A673 (cell line): Measurements from ENCODE around the gene TARS2. TPM values are rescaled to one million over a fixed set of nuclear protein-coding genes. Genes with fewer than 3 reads are reported as not detected.

ENCODE experiments used
- BruUV-seq: library from RNA; stranded (reverse); fragments of 400-500 nt; replicated peaks from 2 replicates; lab custom pipeline; 2021; lab: Mats Ljungman, UMichigan
- CTCF ChIA-PET: fragments of 300-600 bp; sonication (Branson Sonifier 250); formaldehyde crosslinking; loops from one replicate; lab custom pipeline; 2022; ENCODE audit warnings: antibody characterized with exemption; lab: Charles Lee
- POLR2A ChIA-PET: fragments of 300-600 bp; sonication (Branson Sonifier 250); formaldehyde crosslinking; loops from one replicate; lab custom pipeline; 2022; ENCODE audit warnings: antibody characterized with exemption; ENCODE audit not compliant: low non-redundant PET; lab: Charles Lee
- DNase-seq: peaks from one replicate; pipeline ENCODE4 v3.0.0-alpha.2; 2015; ENCODE audit warnings: low spot score
- H3K27ac ChIP-seq: fragments of 200-600 bp; sonication (generic); 2 replicates; pipeline ENCODE4 v1.5.1; 2016; ENCODE audit warnings: mixed run types, low read depth, mild to moderate bottlenecking, mixed read lengths, antibody characterized with exemption, low read length; ENCODE audit not compliant: poor library complexity, severe bottlenecking
- H3K27me3 ChIP-seq: fragments of 200-600 bp; sonication (generic); replicated peaks from 2 replicates; pipeline ENCODE4 v1.6.1; 2017; ENCODE audit warnings: mixed run types, low read depth, mild to moderate bottlenecking, mixed read lengths, antibody characterized with exemption, low read length; ENCODE audit not compliant: insufficient read depth, poor library complexity
- H3K36me3 ChIP-seq: fragments of 200-600 bp; sonication (generic); 2 replicates; pipeline ENCODE4 v1.6.1; 2016; ENCODE audit warnings: mixed run types, mild to moderate bottlenecking, mixed read lengths, antibody characterized with exemption, low read length; ENCODE audit not compliant: insufficient read depth, poor library complexity, severe bottlenecking
- H3K4me1 ChIP-seq: fragments of 200-600 bp; sonication (generic); 2 replicates; pipeline ENCODE4 v1.6.1; 2017; ENCODE audit warnings: mixed run types, mild to moderate bottlenecking, mixed read lengths, antibody characterized with exemption, low read length; ENCODE audit not compliant: insufficient read depth, poor library complexity, severe bottlenecking
- H3K4me3 ChIP-seq: fragments of 200-600 bp; sonication (generic); 2 replicates; pipeline ENCODE4 v1.5.1; 2016; ENCODE audit warnings: low read depth, mixed run types, mild to moderate bottlenecking, mixed read lengths, low read length; ENCODE audit not compliant: poor library complexity, severe bottlenecking
- H3K9me3 ChIP-seq: fragments of 200-600 bp; sonication (generic); 2 replicates; pipeline ENCODE4 v1.6.1; 2016; ENCODE audit warnings: mixed run types, low read depth, mild to moderate bottlenecking, mixed read lengths, antibody characterized with exemption, low read length; ENCODE audit not compliant: poor library complexity, severe bottlenecking
- EZH2 ChIP-seq: fragments of 200-600 bp; sonication (generic); IDR thresholded peaks from 2 replicates; pipeline ENCODE4 v1.6.1; 2017; ENCODE audit warnings: borderline replicate concordance, low read depth, mild to moderate bottlenecking, mixed read lengths, antibody characterized with exemption, low read length; ENCODE audit not compliant: poor library complexity, severe bottlenecking
- intact Hi-C: fragments of 100-400 bp; cut with micrococcal nuclease; formaldehyde crosslinking; loops from one replicate; pipeline ENCODE4 v1.10.0; 2022; ENCODE audit not compliant: unreplicated experiment
- total RNA-seq: library from RNA; stranded (reverse); gene quantifications from 2 replicates; pipeline ENCODE4 v1.2.3, GENCODE V29; 2021
- TF ChIP-seq, protein P1 (sequence below): fragments of 300-800, 200-600 bp; sonication (generic); conservative IDR thresholded peaks from 2 replicates; pipeline ENCODE4 v1.5.1; 2017; ENCODE audit warnings: low read depth, mild to moderate bottlenecking, antibody characterized with exemption, low read length, moderate library complexity, mixed read lengths

Gene TARS2
- total RNA-seq, 1 experiment from 2014 or later, result 32.0 TPM

DNA sequence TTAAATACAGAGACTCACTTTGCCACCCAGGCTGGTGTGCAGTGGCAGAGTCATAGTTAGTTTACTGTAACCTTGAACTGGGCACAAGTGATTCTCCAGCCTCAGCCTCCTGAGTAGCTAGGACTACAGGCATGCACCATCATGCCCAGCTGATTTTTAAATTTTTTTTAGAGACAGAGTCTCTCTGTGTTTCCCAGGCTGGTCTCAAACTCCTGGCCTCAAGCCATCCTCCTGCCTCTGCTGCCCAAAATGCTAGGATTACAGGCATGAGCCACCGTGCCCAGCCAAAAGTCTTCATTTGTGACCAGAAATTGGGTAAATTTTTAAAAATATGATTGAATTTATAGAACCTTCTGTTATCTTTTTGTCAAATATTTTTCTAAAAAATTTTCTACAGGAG is 17.9 kb upstream of the TARS2 start:
- Histone ChIP-seq H3K9me3 (no peaks in the 10 kb centered on the region), H3K4me1 (no peaks in the 10 kb centered on the region), H3K4me3 (no peak overlapping the region), H3K27me3 (no peaks in the 10 kb centered on the region), H3K27ac (no peak overlapping the region), H3K36me3 (peaks cover 58% of the 10 kb centered on the region)
- CTCF ChIA-PET, result no interaction called here
- no peak for DNase-seq
- POLR2A ChIA-PET, result no interaction called here
- TF ChIP-seq, protein P1, sequence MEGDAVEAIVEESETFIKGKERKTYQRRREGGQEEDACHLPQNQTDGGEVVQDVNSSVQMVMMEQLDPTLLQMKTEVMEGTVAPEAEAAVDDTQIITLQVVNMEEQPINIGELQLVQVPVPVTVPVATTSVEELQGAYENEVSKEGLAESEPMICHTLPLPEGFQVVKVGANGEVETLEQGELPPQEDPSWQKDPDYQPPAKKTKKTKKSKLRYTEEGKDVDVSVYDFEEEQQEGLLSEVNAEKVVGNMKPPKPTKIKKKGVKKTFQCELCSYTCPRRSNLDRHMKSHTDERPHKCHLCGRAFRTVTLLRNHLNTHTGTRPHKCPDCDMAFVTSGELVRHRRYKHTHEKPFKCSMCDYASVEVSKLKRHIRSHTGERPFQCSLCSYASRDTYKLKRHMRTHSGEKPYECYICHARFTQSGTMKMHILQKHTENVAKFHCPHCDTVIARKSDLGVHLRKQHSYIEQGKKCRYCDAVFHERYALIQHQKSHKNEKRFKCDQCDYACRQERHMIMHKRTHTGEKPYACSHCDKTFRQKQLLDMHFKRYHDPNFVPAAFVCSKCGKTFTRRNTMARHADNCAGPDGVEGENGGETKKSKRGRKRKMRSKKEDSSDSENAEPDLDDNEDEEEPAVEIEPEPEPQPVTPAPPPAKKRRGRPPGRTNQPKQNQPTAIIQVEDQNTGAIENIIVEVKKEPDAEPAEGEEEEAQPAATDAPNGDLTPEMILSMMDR, result no peak
- no peak for TF ChIP-seq EZH2
- no TSS peak for BruUV-seq
- intact Hi-C loops, result loop anchor here (10.0 kb wide), 2 partner anchors 156 to 346 kb away; partner anchors contain the start of gene ENSA

DNA sequence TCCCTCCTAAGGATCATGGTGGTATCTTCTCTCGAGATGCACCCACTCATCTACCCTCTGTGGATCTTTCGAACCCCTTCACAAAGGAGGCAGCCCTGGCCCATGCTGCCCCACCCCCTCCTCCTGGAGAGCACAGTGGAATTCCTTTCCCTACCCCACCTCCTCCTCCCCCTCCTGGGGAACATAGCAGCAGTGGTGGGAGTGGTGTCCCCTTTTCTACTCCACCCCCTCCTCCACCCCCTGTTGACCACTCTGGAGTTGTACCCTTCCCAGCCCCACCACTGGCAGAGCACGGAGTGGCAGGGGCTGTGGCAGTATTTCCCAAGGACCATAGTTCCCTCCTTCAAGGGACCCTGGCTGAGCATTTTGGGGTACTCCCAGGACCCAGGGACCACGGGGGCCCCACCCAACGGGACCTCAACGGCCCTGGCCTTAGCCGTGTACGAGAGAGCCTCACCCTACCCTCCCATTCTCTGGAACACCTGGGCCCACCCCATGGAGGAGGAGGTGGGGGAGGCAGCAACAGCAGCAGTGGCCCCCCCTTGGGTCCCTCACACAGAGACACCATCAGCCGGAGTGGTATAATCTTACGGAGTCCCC is 14.5 kb upstream of the TARS2 start:
- peaks cover 35% of the 10 kb centered on the region for H3K36me3 ChIP-seq
- no TSS peak for BruUV-seq
- no peak overlapping the region for H3K27ac ChIP-seq
- no peak for TF ChIP-seq EZH2
- TF ChIP-seq, protein P1, result no peak
- no peak overlapping the region for H3K4me3 ChIP-seq
- ChIA-PET POLR2A (no interaction called here), CTCF (no interaction called here)
- no peaks in the 10 kb centered on the region for H3K9me3 ChIP-seq
- H3K4me1 ChIP-seq, result no peaks in the 10 kb centered on the region
- intact Hi-C loops, result loop anchor here (10.0 kb wide), 1 partner anchor 522 kb away; no protein-coding TSS in a partner anchor
- DNase-seq, result no peak
- H3K27me3 ChIP-seq, result no peaks in the 10 kb centered on the region

DNA sequence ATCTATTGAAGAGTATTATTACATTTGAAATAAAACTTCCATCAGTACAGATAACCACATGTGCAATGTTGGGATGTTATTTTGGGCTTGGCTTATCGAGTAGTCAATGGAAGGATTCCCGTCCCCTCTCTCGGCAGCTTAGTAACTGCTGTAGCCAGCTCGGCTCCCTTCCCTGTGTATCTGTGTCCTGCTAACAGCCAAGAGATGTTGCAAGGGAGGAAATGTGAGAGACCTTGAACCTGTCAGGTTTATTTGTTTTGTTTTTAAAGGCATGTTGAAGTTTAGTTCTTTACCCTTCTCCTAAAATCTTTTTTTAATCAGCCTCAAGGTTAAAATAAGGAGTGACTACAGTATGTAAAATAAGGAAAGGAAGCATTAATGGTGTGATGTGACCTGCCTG is 13.6 kb upstream of the TARS2 start:
- ChIA-PET POLR2A (no interaction called here), CTCF (no interaction called here)
- no TSS peak for BruUV-seq
- Histone ChIP-seq H3K27me3 (no peaks in the 10 kb centered on the region), H3K9me3 (no peaks in the 10 kb centered on the region), H3K4me1 (no peaks in the 10 kb centered on the region), H3K36me3 (peaks cover 35% of the 10 kb centered on the region), H3K4me3 (no peak overlapping the region), H3K27ac (no peak overlapping the region)
- no peak for TF ChIP-seq EZH2
- TF ChIP-seq, protein P1, result no peak
- no peak for DNase-seq
- intact Hi-C loops, result loop anchor here (10.0 kb wide), 1 partner anchor 521 kb away; no protein-coding TSS in a partner anchor
